GM19351 (cell line): ENCODE data around the gene UNC80.
"Not testable (repeated sequence)": the region's sequence is repeated elsewhere in the genome, so short reads cannot be mapped to it uniquely, and the experiment has no call there.

Experiments used
- ATAC-seq: cut with Tn5 transposase; IDR thresholded peaks from one replicate; pipeline ENCODE4 v1.9.1; 2021; ENCODE audit warnings: mild to moderate bottlenecking, moderate library complexity; ENCODE audit not compliant: unreplicated experiment

Gene UNC80, protein sequence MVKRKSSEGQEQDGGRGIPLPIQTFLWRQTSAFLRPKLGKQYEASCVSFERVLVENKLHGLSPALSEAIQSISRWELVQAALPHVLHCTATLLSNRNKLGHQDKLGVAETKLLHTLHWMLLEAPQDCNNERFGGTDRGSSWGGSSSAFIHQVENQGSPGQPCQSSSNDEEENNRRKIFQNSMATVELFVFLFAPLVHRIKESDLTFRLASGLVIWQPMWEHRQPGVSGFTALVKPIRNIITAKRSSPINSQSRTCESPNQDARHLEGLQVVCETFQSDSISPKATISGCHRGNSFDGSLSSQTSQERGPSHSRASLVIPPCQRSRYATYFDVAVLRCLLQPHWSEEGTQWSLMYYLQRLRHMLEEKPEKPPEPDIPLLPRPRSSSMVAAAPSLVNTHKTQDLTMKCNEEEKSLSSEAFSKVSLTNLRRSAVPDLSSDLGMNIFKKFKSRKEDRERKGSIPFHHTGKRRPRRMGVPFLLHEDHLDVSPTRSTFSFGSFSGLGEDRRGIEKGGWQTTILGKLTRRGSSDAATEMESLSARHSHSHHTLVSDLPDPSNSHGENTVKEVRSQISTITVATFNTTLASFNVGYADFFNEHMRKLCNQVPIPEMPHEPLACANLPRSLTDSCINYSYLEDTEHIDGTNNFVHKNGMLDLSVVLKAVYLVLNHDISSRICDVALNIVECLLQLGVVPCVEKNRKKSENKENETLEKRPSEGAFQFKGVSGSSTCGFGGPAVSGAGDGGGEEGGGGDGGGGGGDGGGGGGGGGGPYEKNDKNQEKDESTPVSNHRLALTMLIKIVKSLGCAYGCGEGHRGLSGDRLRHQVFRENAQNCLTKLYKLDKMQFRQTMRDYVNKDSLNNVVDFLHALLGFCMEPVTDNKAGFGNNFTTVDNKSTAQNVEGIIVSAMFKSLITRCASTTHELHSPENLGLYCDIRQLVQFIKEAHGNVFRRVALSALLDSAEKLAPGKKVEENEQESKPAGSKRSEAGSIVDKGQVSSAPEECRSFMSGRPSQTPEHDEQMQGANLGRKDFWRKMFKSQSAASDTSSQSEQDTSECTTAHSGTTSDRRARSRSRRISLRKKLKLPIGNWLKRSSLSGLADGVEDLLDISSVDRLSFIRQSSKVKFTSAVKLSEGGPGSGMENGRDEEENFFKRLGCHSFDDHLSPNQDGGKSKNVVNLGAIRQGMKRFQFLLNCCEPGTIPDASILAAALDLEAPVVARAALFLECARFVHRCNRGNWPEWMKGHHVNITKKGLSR (N-terminal part only)

DNA sequence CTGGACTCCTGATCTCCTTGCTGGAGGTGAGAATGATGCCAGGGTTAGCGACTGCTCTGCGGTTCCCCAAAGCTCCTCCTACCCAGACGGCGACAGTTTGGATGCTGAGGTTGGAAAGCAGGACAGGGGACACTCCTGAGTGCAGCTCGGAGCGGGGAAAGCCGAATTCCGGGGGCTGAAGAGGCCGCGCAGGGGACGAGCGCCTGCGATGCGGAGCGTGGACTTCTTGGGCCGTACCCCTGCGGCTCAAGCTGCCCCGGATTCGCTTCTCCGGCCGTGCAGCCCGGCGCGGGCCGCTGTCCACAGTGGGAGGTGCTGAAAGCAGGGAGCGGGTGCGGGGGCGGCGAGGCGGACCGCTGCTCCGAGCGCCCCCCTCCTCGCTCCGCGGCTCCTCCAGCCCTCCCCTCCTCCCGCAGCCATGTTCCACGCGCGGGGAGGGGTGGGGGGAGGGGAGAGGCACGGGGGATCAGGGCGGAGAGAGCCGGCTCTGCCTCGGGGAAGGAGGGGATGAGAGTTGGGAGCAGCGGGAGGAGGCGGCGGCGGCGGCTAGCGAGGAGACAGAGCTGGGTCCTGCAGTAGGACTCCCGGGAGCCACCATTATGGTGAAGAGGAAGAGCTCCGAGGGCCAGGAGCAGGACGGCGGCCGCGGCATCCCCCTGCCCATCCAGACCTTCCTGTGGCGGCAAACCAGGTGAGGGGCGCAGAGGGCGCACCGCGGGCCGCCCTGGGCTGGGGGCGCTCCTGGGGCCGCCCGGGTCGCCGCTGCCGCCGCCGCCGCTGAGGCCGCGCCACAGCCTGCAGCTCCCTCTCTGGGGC lies at the start of gene UNC80:
Gene UNC80, plus strand, starts transcription at position 359 of the 816 bp plus-strand sequence. Its CDS starts 241 bp downstream, at position 600.
- peak; percentile 70 for ATAC-seq

DNA sequence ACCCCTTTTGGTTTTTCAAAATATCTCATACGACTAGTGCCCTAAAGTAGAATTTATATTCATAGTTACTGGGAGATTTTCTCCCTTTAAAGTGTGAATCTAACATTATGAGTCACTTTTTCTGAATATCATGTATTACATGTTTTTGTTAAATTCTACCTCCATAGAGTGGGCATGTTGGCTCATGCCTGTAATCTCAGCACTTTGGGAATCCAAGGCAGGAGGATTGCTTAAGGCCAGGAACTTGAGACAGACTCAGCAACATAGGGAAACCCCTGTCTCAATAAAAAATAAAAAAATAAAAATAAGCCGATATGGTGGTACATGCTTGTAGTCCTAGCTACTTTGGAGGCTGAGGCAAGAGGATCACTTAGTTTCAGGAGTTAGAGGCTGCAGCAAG lies 45.3 kb upstream of the UNC80 start:
- no peak for ATAC-seq

DNA sequence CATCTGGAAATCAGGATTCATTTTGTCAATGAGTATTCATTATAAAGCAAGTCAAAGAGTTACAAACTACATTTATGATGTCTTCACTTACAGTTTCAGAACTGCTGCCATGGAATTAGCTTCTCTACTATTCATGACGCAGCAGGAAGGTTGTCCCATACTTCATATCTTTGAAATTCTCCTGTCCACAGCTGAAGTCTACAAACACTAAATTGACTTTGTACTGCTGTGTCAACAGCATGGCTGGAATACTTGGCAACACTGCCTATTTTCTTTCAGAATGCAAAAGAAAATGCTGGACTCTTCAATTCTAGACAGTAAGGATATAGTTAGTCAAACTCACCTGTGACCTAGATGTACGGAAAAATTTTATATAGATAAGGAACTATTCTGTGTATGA lies 44.6 kb upstream of the UNC80 start:
- ATAC-seq: no peak

DNA sequence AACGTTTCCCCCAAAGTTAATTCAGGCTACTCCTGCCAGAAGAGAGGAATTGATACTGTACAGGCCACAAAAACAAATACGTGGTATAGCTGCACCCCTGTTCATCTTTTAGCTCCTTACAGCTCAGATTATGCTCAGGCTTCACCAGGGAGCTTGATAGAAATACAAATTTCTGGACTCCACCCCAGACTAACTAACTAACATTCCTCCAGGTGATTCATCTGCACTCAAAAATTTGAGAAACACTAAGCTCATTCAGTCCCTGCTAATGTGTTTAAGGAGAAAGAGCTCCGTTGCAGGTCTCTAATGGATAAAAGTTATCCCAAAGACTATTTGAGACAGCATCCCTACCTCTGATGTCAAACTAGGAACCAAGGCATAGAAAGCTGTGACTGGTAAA lies 36.8 kb upstream of the UNC80 start:
- no peak for ATAC-seq

DNA sequence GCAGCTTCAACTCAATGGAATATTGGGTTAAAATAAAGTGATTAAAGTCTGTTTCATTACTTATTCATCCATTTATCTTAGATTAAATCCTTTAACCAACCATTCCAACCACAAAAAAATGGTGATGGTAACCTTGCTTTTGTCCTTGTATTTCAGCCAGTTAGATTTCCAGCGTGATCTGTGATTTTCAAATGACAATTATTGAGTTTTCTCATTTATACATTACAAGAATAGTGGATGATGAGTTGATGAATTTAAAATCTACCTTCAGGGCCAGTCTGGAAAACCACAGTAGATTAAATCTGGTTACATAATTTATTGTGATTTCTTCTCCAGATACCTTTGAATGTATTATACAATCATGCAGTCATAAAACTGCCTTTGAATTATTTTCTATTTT lies 29.7 kb upstream of the UNC80 start:
- ATAC-seq: no peak

DNA sequence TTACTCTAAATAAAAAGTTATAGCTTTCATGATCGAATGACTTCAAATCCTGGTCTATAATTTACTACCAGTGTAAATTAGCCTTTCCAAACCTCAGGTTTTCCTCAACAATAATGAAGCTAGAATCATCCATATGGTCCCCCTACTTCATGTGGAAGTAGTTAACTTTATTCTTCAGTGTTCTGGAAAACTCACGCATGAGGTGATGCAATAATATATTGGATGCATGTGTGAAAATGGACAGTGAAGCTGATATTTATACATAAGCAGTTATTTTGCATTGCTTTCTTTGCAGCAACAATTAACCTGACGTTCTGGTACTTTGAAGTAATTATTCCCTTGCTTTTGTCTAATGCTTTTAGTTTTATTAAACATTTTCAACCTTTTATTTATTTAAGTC lies 18.6 kb upstream of the UNC80 start:
- ATAC-seq: no peak

DNA sequence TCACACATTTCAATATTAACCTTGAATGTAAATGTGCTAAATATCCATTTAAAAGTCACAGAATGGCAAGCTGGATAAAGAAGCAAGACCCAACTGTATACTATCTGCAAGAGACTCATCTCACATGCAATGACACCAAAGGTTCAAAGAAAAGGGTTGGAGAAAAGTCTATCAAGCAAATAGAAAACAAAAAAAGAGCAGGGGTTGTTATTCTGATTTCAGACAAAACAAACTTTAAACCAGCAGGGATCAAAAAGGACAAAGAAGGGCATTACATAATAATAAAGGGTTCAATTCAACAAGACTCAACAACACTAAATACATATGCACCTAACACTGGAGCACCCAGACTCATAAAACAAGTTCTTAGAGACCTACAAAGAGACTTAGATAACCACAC lies 14.5 kb upstream of the UNC80 start:
- ATAC-seq: no peak

DNA sequence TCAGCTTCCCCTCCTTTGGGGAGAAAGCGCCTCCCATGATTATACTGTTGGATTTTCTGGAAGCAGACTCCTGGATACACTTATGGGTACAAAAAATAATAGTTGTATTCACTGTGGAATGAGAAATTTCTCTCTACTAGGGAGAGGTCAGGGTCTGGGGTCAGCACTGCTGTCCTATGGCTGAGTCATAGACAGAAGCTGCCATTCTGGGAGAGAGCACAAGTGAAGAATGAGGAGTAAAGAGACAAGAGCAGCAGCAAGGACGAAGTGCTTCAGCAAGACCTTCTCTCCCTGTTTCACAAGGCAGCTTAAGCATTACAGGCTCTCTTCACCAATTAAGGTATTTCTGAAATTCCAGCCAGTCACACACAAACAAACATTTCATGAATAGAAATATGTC lies 10.1 kb upstream of the UNC80 start:
- no peak for ATAC-seq

DNA sequence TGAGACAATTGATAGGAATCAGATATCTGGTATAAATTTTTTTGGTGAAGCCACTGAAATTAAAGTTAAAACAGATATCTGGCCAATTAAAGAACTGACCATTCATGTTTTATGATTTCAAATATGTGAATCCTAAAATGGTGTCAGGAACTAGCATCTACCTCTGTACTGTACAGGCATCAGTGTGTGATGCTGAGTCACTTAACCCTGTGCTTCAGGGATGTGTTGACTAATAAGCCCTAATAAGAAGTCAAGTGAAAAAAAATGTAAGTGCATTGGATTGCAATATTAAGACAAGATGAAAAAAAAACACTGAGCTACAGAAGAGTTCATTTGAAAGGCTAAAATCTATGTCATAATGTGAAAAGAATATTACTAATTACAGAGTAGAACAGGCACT lies 9.1 kb upstream of the UNC80 start:
- no peak for ATAC-seq

DNA sequence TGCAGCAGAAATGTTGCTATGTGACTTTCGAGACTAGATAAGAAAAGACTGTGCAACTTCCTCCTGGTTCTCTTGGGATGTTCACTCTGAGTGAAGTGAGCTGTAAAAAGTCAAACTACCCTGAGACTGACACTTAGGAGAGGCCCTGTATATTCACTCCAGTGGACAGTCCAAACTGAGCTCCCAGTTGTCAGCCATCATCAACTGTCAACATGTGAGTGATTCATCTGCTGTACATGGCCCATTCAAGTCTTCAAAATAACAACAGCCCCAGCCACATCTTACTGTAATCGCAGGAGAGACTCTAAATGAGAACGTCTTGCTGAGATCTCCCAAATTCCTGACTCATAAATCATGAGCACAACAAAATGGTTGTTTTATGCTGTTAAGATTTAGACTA lies 8.5 kb upstream of the UNC80 start:
- ATAC-seq: no peak

DNA sequence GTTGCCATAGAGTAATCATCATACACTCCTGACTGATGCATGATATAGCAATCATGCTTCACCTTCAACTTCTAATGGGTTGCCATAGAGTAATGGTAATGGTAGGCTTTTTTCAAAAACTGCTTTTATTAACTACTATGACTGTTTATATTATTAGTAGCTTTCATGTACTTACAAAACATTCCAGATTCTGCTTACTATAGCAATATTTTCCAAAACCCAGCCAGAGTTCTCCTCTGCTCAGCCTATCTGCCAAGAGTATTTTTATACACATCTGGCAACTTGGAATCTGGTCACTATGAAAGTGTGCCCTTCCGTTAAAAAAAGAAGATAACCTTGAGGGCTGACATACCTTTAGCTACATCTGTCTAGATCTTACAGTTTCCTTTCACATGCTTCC lies 5.0 kb upstream of the UNC80 start:
- no peak for ATAC-seq

DNA sequence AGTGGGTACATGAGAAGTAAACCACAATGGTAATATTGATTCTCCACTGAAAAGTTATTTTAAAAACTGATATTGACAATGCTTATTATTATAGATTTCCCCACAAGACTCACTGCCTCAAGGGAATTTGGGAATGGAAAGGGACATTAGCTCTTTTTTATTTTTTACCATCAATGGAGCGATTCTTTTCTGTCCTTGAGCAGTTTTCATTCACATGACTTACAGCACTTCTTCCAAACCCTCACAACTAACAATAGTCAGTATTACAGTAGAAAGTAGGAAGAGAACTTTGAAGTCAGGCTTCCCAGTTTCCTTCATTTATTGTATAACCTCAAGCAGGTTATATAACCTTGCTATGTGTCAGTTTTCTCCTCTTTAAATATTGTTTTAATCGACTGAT lies 4.3 kb upstream of the UNC80 start:
- no peak for ATAC-seq

DNA sequence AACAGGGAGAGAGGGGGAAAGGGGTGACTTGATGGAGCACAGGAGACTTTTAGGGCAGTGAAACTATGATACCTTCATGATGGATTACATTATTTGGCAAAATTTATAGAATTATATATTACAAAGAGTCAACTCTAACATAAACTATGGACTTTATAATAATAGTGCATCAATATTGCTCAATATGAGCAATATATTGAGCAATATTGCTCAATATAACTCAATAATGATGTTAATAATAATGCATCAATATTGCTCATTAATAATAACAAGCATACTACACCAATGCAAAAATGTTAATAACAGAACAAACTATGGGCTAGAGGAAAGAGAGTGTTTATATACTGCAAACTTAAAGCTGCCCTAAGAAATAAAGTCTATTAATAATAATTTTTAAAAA lies 3.1 kb upstream of the UNC80 start:
- ATAC-seq: no peak

DNA sequence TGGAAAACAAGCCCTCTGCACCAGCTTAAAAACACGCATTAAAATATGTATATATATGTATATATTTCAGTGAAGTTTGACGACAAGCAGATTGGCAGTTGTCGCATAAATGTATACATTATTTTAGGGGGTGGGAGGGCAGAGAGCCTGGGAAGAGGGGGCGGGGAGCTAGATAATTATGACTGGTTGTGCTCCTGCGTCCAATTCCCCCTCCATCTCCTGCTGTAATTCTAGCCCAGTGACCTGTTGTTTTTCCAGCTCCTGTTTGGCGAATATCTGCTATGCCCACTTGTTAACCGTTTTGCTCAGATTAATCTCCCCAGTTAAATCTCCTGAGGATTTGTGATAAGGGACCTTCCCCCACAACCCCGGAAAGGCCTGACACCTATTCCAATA lies 656 bp downstream of the UNC80 start:
- ATAC-seq: no peak

DNA sequence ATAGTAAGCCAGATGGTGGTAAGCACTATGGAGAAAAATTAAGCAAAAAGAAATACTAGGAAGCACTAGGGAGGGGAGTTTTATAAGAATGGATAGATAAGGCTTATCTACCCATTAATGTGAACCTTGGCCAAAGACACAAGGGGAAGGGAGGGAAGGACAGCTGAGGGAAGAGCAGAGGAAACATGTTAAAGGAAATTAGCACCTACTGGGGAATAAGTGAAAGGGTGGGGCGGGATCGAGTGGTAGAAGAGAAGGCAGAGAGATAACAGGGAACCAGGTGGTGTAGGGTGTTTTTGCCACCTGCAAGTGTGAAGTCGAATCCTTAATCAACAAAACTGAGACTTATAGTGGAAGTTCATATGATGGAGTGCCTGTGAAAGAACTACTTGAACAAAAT lies 1.7 kb downstream of the UNC80 start:
- ATAC-seq: no peak

DNA sequence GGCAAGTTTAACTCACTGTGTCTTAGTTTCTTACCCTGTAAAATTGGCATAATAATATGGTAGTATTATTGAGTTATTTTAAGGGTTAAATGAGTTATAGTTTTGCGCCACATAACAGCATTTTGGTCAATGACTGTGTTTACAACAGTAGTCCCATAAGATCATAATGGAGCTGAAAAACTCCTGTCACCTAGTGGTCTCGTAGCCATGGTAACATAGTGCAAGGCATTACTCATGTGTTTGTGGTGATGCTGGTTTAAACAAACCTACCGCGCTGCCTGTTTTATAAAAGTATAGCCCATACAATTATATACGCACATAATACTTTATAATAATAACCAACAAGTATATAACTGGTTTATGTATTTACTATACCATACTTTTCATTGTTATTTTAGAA lies 15.8 kb downstream of the UNC80 start:
- no peak for ATAC-seq

DNA sequence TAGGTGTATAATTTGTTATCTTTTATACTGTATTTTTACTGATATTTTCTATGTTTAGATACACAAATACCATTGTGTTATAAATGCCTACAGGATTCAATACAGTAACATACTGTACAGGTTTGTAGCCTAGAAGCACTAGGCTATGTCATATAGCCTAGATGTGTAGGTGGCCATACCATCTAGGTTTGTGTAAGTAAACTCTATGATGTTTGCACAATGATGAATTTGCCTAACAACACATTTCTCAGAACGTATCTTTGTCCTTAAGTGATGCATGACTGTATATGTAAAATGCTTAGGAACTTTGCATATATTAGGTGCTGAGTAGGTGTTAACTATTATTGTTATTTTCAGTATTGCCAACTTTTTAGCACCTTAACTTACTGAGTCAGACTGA lies 17.3 kb downstream of the UNC80 start:
- ATAC-seq: no peak

DNA sequence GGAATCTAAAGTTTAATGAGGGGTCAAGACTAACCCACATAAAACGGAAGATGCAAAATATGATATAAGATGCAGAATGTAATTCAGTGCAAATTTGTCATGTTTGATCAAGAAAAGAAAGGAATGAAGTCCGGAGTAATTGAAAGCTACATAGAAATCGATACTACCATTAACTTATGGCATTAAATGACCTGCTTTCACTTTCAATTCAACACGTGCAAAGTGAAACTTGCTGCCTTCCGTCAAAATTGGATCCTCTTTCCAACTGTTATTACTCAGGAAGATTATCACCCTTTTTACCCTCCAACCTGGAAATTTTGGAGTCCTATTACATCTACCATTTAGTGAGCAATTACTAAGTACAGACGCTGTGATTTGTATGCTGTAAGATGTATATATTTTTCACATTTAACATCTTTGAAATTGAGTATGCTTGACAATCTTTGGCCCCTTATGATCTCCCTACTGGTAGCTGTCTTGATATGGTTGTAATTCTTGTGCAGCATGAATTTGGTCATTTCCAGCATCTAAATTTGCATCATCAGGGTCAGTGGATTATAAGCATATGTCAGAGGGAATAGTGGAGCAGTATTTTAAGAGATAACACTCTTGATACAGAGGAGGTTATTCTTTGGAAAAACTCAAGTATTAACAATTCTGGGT lies 18.6 kb downstream of the UNC80 start:
- ATAC-seq: peak; percentile 66

DNA sequence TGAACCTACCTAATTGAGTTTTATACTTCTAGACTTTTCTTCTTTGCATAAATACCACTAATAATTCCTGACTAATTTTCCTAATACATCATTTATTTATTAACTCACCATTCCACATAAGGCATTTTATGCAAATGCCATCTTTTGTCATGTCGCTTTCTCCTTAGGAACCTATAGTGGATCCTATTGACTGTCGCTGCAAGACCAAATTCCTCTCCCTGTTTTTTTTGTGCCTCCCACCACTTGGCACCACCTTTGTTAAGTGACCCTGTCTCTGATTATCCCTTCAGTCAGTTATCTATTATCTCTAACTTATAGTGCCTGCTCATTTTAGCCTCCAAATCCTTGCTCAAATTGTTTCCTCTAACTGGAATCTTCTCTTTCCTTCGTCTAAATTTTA lies 19.5 kb downstream of the UNC80 start:
- ATAC-seq: no peak

DNA sequence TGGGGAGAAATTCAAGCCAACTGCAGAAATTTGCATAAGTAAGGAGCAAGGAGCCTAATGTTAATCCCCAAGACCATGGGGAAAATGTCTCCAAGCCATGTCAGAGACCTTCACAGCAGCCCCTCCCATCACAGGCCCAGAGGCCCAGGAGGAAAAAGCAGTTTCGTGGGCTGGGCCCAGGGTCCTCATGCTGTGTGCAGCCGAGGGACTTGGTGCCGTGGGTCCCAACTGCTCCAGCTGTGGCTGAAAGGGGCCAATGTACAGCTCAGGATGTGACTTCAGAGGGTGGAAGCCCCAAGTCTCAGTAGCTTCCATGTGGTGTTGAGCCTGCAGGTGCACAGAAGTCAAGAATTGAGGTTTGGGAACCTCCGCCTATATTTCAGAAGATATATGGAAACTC lies 23.8 kb downstream of the UNC80 start:
- not testable (repeated sequence) for ATAC-seq
